ENCODE data around the gene FOSB.

GRCh38 chr19:45446295-45446694 lies 21.5 kb upstream of the FOSB start:
- no peak for TF ChIP-seq EZH2 (IDR thresholded peaks at IDR 0.05; ENCODE audit: low read length, missing control alignments)
- TF ChIP-seq, protein P1, sequence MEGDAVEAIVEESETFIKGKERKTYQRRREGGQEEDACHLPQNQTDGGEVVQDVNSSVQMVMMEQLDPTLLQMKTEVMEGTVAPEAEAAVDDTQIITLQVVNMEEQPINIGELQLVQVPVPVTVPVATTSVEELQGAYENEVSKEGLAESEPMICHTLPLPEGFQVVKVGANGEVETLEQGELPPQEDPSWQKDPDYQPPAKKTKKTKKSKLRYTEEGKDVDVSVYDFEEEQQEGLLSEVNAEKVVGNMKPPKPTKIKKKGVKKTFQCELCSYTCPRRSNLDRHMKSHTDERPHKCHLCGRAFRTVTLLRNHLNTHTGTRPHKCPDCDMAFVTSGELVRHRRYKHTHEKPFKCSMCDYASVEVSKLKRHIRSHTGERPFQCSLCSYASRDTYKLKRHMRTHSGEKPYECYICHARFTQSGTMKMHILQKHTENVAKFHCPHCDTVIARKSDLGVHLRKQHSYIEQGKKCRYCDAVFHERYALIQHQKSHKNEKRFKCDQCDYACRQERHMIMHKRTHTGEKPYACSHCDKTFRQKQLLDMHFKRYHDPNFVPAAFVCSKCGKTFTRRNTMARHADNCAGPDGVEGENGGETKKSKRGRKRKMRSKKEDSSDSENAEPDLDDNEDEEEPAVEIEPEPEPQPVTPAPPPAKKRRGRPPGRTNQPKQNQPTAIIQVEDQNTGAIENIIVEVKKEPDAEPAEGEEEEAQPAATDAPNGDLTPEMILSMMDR (conservative IDR thresholded peaks at IDR 0.05 in 1 of 2, IDR thresholded peaks at IDR 0.05 in 1 of 2; ENCODE audit: low read depth in 1 of 2, low read length in 2 of 2) = peak; percentile 21 to 49

Measured in fibroblast of lung (primary cell).